Retinal pigment epithelial cell (primary cell): ENCODE data around the gene PAX6.

Experiments used
- DNase-seq: peaks from one replicate; pipeline ENCODE4 v3.0.0-alpha.2; 2010; ENCODE audit warnings: low read depth
- H3K4me3 ChIP-seq: 2 replicates; pipeline ENCODE4 v1.5.1; 2011; ENCODE audit warnings: mild to moderate bottlenecking, low read length, control low read depth, moderate library complexity
- CTCF ChIP-seq: conservative IDR thresholded peaks from 2 replicates; pipeline ENCODE4 v1.5.1; 2011; ENCODE audit warnings: low read depth, low read length, control low read depth, inconsistent platforms

The PAX6 gene

GRCh38 chr11:31793264-31793663 lies 17.9 kb downstream of the PAX6 start:
- no peak for DNase-seq
- no peak overlapping the region for H3K4me3 ChIP-seq
- no peak for TF ChIP-seq CTCF

GRCh38 chr11:31792456-31792855 lies 18.7 kb downstream of the PAX6 start:
- no peak for TF ChIP-seq CTCF

GRCh38 chr11:31792036-31792435 lies 19.1 kb downstream of the PAX6 start:
- DNase-seq, result no peak
- no peak for TF ChIP-seq CTCF
- no peak overlapping the region for H3K4me3 ChIP-seq

More at GRCh38 chr11:31792456-31792855, 18.7 kb downstream of the PAX6 start:
- no peak for DNase-seq
- no peak overlapping the region for H3K4me3 ChIP-seq

- H3K4me3 ChIP-seq, result no peak overlapping the region
- DNase-seq, result no peak
- TF ChIP-seq CTCF, result no peak
These were observed 20.5 kb downstream of the PAX6 start for GRCh38 chr11:31790649-31791048.

GRCh38 chr11:31788085-31788484 lies 23.0 kb downstream of the PAX6 start:
- no peak overlapping the region for H3K4me3 ChIP-seq
- DNase-seq, result no peak
- no peak for TF ChIP-seq CTCF

- no peak for DNase-seq
- no peak for TF ChIP-seq CTCF
- H3K4me3 ChIP-seq, result no peak overlapping the region
These were observed 24.0 kb downstream of the PAX6 start for GRCh38 chr11:31786996-31787685.

GRCh38 chr11:31784611-31785010 lies 26.5 kb downstream of the PAX6 start:
- no peak overlapping the region for H3K4me3 ChIP-seq
- no peak for TF ChIP-seq CTCF
- DNase-seq, result no peak
